Cardiac muscle cell (in vitro differentiated cells and primary cell): ENCODE results near the gene MFN2. TPM values are rescaled to one million over a fixed set of nuclear protein-coding genes. Genes with fewer than 3 reads are reported as not detected.

Source experiments
- DNase-seq, 2 donors: peaks; one replicate each; pipeline versions ENCODE4 v3.0.0 to v3.0.0-alpha.2; 2010 to 2017; ENCODE audit warnings: low read depth in 1 of 2, low spot score in 1 of 2
- H3K27ac ChIP-seq: fragments of 200-600 bp; sonication (generic); 2 replicates; pipeline ENCODE4 v1.5.1; 2016
- H3K27me3 ChIP-seq: fragments of 200-600 bp; sonication (generic); 2 replicates; pipeline ENCODE4 v1.6.0; 2016; ENCODE audit warnings: control low read depth
- H3K36me3 ChIP-seq: fragments of 200-600 bp; sonication (generic); 2 replicates; pipeline ENCODE4 v1.5.1; 2016; ENCODE audit warnings: control low read depth
- H3K4me1 ChIP-seq: fragments of 200-600 bp; sonication (generic); 2 replicates; pipeline ENCODE4 v1.8.1; 2017; ENCODE audit warnings: low read depth, mild to moderate bottlenecking, mixed run types
- H3K4me3 ChIP-seq: fragments of 200-600 bp; sonication (generic); 2 replicates; pipeline ENCODE4 v1.5.1; 2016; ENCODE audit warnings: mild to moderate bottlenecking
- H3K9me3 ChIP-seq: fragments of 200-600 bp; sonication (generic); 2 replicates; pipeline ENCODE4 v1.5.1; 2017; ENCODE audit warnings: low read depth, mild to moderate bottlenecking, control low read depth
- polyA plus RNA-seq: library from polyadenylated mRNA; unstranded; fragments of >200 nt; fragmentation: Nextera tagmentation; extraction: Ambion mirVana; gene quantifications from 2 replicates; pipeline ENCODE4 v1.2.1, GENCODE V29; 2016
- total RNA-seq: library from RNA; depleted of rRNA; stranded (reverse); fragments of >200 nt; gene quantifications from 2 replicates; pipeline ENCODE4 v1.2.3, GENCODE V29; 2016
- TF ChIP-seq, protein P1 (sequence below): IDR thresholded peaks from 2 replicates; pipeline ENCODE4 v1.5.1; 2012; ENCODE audit warnings: low read depth, mild to moderate bottlenecking, low read length

The MFN2 gene
- total and polyA plus RNA-seq, 2 experiments from 2014 or later, result 82.6 to 89.7 TPM

DNA sequence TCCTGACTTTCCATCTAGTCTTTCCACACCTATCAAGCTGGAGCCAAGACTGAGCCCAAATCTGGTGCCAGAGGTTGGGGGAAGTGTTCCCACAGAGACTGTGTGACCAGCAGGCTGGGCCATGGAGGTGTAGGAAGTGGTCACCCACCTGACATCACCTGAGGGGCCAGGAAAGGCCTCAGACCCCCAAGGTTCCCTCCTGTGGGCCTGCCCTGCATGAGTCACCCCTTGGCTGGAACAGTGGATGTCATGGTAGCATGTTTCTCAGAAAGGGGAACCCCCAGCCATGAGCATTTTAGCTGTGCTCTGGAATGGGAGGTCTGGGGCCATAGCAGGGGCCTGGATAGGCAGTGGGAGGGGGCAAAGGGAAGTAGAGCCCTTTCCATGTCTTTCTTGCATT lies 77.1 kb downstream of the MFN2 start:
- TF ChIP-seq, protein P1, sequence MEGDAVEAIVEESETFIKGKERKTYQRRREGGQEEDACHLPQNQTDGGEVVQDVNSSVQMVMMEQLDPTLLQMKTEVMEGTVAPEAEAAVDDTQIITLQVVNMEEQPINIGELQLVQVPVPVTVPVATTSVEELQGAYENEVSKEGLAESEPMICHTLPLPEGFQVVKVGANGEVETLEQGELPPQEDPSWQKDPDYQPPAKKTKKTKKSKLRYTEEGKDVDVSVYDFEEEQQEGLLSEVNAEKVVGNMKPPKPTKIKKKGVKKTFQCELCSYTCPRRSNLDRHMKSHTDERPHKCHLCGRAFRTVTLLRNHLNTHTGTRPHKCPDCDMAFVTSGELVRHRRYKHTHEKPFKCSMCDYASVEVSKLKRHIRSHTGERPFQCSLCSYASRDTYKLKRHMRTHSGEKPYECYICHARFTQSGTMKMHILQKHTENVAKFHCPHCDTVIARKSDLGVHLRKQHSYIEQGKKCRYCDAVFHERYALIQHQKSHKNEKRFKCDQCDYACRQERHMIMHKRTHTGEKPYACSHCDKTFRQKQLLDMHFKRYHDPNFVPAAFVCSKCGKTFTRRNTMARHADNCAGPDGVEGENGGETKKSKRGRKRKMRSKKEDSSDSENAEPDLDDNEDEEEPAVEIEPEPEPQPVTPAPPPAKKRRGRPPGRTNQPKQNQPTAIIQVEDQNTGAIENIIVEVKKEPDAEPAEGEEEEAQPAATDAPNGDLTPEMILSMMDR, result no peak
- no peak overlapping the region for H3K4me3 ChIP-seq

DNA sequence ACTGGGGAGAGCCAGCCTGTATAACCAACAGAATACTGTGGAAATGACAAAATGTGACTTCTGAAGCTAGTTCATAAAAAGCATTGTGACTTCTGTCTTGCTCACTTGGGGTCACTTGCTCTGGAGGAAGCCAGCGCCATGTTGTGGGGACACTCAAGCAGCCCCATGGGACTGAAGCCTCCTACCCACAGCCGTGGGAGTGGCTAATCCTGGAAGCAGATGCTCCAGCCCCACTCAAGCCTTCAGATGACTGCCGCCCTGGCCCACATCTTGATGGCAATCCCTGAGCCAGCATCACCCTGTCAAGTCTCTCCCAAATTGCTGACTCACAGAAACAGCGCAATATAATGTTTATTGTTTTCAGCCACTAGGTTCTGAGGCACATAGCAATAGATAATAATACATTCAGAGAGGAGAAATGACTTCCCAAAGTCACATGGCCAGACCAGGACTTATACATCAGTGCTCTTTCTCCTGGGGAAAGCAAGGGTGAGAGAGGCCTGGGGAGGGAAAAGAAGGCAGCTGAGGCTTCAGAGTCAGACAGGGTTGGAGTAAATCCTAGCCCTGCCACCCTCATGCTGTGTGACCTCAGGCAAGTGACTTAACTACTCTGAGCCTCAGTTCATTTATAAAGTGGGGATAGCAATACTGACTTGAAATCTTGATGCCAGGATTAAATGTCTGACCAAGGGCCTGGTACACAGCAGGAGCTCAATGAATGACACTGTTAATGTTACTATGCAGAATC lies 77.9 kb downstream of the MFN2 start:
- no peaks in the 10 kb centered on the region for H3K36me3 ChIP-seq
- H3K27ac ChIP-seq, result no peak overlapping the region
- TF ChIP-seq, protein P1, result no peak
- no peak overlapping the region for H3K4me3 ChIP-seq
- H3K27me3 ChIP-seq, result peaks cover 32% of the 10 kb centered on the region
- H3K4me1 ChIP-seq, result no peaks in the 10 kb centered on the region
- DNase-seq, result no peak
- no peaks in the 10 kb centered on the region for H3K9me3 ChIP-seq

More for the DNA sequence above, 77.1 kb downstream of the MFN2 start:
- H3K27ac ChIP-seq, result no peak overlapping the region
- peak in 1 of 2 donors; percentile 23 for DNase-seq
- H3K4me1 ChIP-seq, result no peaks in the 10 kb centered on the region
- no peaks in the 10 kb centered on the region for H3K36me3 ChIP-seq
- H3K27me3 ChIP-seq, result peaks cover 25% of the 10 kb centered on the region
- no peaks in the 10 kb centered on the region for H3K9me3 ChIP-seq

DNA sequence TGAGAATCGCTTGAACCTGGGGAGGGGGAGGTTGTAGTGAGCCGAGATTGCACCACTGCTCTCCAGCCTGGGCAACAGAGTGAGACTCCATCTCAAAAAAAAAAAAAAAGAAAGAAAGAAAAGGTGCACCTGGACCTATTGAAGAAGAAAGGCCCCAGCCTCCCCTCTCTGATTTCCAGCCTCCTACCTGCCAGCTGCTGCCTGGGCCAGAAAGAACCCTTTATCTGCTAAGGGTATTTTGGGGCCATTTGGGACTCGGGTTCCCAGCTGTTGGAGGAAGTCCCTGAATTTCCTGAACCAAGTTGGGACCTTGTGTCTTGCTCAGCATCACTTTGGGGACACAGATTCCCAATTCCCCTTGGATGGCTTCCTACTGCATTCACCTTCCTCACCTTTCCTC lies 79.0 kb downstream of the MFN2 start:
- Histone ChIP-seq H3K27ac (no peak overlapping the region), H3K9me3 (no peaks in the 10 kb centered on the region), H3K36me3 (no peaks in the 10 kb centered on the region), H3K4me1 (no peaks in the 10 kb centered on the region), H3K4me3 (no peak overlapping the region), H3K27me3 (peaks cover 44% of the 10 kb centered on the region)
- TF ChIP-seq, protein P1, result no peak
- no peak for DNase-seq

DNA sequence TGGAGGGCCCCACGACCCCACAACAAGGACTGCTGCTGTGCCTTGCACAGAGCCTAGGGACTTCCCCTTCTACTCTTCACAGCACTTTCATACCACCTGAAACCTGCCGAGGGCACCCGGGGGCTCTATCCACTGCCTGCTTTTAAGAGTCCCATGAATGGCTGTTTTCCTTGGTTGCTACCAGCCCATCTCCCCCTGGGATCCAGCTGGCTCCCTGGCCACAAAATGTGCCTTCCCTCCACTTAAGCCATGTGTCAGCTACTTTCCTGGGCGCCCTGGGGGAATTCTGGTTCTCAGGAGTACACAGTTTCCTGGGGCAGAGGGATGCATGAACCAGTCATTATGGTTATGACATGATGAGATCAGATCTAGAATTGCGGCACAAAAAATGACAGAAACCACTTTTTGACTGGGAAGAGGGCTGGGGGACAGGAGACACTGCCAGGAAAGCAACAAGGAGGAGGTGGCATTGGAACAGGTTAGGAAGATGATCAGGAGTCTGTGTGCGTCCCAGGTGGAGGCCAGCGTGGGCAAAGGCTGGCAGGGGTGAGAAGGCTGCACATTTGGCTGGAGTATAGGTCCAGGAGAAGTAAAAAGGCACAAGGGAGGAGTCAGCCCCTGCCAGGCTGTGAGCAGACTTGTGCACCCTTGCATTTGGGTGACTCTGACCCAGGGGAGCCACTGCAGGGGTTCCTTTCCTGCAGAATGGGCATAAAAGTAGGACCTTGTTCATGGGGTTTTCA lies 79.6 kb downstream of the MFN2 start:
- Histone ChIP-seq H3K4me3 (no peak overlapping the region), H3K36me3 (no peaks in the 10 kb centered on the region), H3K27me3 (peaks cover 50% of the 10 kb centered on the region), H3K4me1 (no peaks in the 10 kb centered on the region), H3K27ac (no peak overlapping the region), H3K9me3 (no peaks in the 10 kb centered on the region)
- TF ChIP-seq, protein P1, result no peak
- DNase-seq, result no peak

DNA sequence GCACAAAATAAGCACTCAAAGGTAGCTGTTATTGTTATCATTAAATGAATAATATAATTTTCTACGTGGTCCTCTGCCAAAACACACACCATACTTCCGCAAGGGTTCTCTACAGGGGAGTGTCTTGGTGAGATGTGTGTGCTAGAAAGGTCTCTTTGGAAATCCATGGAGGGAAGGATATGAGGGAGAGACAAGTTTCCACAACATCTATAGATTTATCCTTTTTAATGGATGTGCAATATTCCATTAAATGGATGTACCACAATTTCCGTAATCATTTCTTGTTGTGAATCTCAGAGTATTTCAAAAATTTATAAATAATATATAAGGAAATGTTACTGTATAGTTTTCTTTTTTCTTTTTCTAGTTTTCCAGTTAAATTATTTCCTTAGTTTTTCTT lies 80.3 kb downstream of the MFN2 start:
- Histone ChIP-seq H3K27me3 (peaks cover 56% of the 10 kb centered on the region), H3K9me3 (no peaks in the 10 kb centered on the region), H3K36me3 (no peaks in the 10 kb centered on the region), H3K27ac (no peak overlapping the region), H3K4me1 (no peaks in the 10 kb centered on the region), H3K4me3 (no peak overlapping the region)
- TF ChIP-seq, protein P1, result no peak
- DNase-seq, result no peak

Other genes starting within 250 kb of the MFN2 start
- 56.7 and 58.6 TPM in 2 replicates for gene AGTRAP, start 244.3 kb upstream of the MFN2 start, total RNA-seq
- 81.4 and 94.0 TPM in 2 replicates for gene AGTRAP, start 244.3 kb upstream of the MFN2 start, polyA plus RNA-seq
- 0.14 and 1.4 TPM in 2 replicates for gene C1orf167, start 218.3 kb upstream of the MFN2 start, total RNA-seq
- 0.44 and 1.00 TPM in 2 replicates for gene C1orf167, start 218.3 kb upstream of the MFN2 start, polyA plus RNA-seq
- gene MTHFR, start 174.5 kb upstream of the MFN2 start, total RNA-seq, result 54.7 and 64.0 TPM in 2 replicates
- gene MTHFR, start 174.5 kb upstream of the MFN2 start, polyA plus RNA-seq, result 29.0 and 37.5 TPM in 2 replicates
- gene CLCN6, start 174.3 kb upstream of the MFN2 start, total RNA-seq, result 22.5 and 27.8 TPM in 2 replicates
- 15.8 and 31.8 TPM in 2 replicates for gene CLCN6, start 174.3 kb upstream of the MFN2 start, polyA plus RNA-seq
- gene NPPA, start 132.7 kb upstream of the MFN2 start, total RNA-seq, result 57.5 and 331 TPM in 2 replicates
- gene NPPA, start 132.7 kb upstream of the MFN2 start, polyA plus RNA-seq, result 90.0 and 601 TPM in 2 replicates
- 18.9 and 192 TPM in 2 replicates for gene NPPB, start 121.5 kb upstream of the MFN2 start, total RNA-seq
- 30.8 and 188 TPM in 2 replicates for gene NPPB, start 121.5 kb upstream of the MFN2 start, polyA plus RNA-seq
- gene KIAA2013, start 54.0 kb upstream of the MFN2 start, total RNA-seq, result 98.0 and 112 TPM in 2 replicates
- gene KIAA2013, start 54.0 kb upstream of the MFN2 start, polyA plus RNA-seq, result 100 and 115 TPM in 2 replicates
- 158 and 185 TPM in 2 replicates for gene PLOD1, start 45.7 kb upstream of the MFN2 start, total RNA-seq
- 149 and 167 TPM in 2 replicates for gene PLOD1, start 45.7 kb upstream of the MFN2 start, polyA plus RNA-seq
- gene MIIP, start 39.1 kb downstream of the MFN2 start, total RNA-seq, result 29.6 and 30.1 TPM in 2 replicates
- 30.8 and 39.9 TPM in 2 replicates for gene MIIP, start 39.1 kb downstream of the MFN2 start, polyA plus RNA-seq
- 0.06 TPM in 1 of 2 replicates, not detected in the other for gene TNFRSF8, start 82.9 kb downstream of the MFN2 start, total RNA-seq
- 0.11 TPM in 1 of 2 replicates, not detected in the other for gene TNFRSF8, start 82.9 kb downstream of the MFN2 start, polyA plus RNA-seq
- 0.27 TPM in 1 of 2 replicates, not detected in the other for gene TNFRSF1B, start 186.5 kb downstream of the MFN2 start, total RNA-seq
- 0.12 TPM in 1 of 2 replicates, not detected in the other for gene TNFRSF1B, start 186.5 kb downstream of the MFN2 start, polyA plus RNA-seq
- gene VPS13D, start 249.6 kb downstream of the MFN2 start, total RNA-seq, result 23.5 and 35.7 TPM in 2 replicates
- 8.3 and 9.7 TPM in 2 replicates for gene VPS13D, start 249.6 kb downstream of the MFN2 start, polyA plus RNA-seq